HepG2 (cell line): ENCODE results near the gene C5orf15. TPM values are rescaled to one million over a fixed set of nuclear protein-coding genes. Genes with fewer than 3 reads are reported as not detected.

Experiments used
- ATF7 ChIP-seq, 2 experiments: fragments of 450-650 bp in 1 of 2; sonication (generic) in 1 of 2; formaldehyde crosslinking in 1 of 2; IDR thresholded peaks; 2 replicates each; pipeline versions ENCODE4 v1.4.0 to v1.6.1; 2016 to 2020; ENCODE audit warnings: antibody characterized with exemption in 1 of 2, mild to moderate bottlenecking in 1 of 2, missing genetic modification reagents in 1 of 2
- CAMTA2 ChIP-seq: sonication (generic); formaldehyde crosslinking; IDR thresholded peaks from 2 replicates; pipeline ENCODE4 v1.4.0; 2020; ENCODE audit warnings: mild to moderate bottlenecking, missing genetic modification reagents, borderline replicate concordance
- CSRNP1 ChIP-seq: sonication (generic); formaldehyde crosslinking; IDR thresholded peaks from 2 replicates; pipeline ENCODE4 v1.8.1; 2023; ENCODE audit warnings: mild to moderate bottlenecking, missing genetic modification reagents
- DDIT3 ChIP-seq: sonication (generic); formaldehyde crosslinking; IDR thresholded peaks from 2 replicates; pipeline ENCODE4 v1.4.0; 2020; ENCODE audit warnings: mild to moderate bottlenecking, missing genetic modification reagents
- ETV5 ChIP-seq: IDR thresholded peaks from 2 replicates; pipeline ENCODE4 v1.6.1; 2018; ENCODE audit warnings: missing biosample characterization, missing genetic modification reagents, inconsistent platforms, borderline replicate concordance
- GMEB1 ChIP-seq: sonication (generic); formaldehyde crosslinking; IDR thresholded peaks from 2 replicates; pipeline ENCODE4 v1.5.1; 2020; ENCODE audit warnings: missing genetic modification reagents, mild to moderate bottlenecking, borderline replicate concordance
- KAT2B ChIP-seq: fragments of 150-350 bp; IDR thresholded peaks from 2 replicates; pipeline ENCODE4 v1.6.1; 2014; ENCODE audit warnings: low read depth, low read length, borderline replicate concordance
- KDM3A ChIP-seq: IDR thresholded peaks from 2 replicates; pipeline ENCODE4 v1.6.1; 2018; ENCODE audit warnings: low read depth, missing compliant biosample characterization
- KMT2B ChIP-seq: IDR thresholded peaks from 2 replicates; pipeline ENCODE4 v1.6.1; 2016; ENCODE audit warnings: missing genetic modification reagents, missing compliant biosample characterization
- PBX2 ChIP-seq: IDR thresholded peaks from 2 replicates; pipeline ENCODE4 v1.6.1; 2016; ENCODE audit warnings: control low read depth
- POLR2A ChIP-seq, 2 experiments: IDR thresholded peaks; 2 replicates each; pipeline ENCODE4 v1.6.1; 2011; ENCODE audit warnings: low read depth in 2 of 2, low read length in 2 of 2, mild to moderate bottlenecking in 1 of 2, moderate library complexity in 1 of 2; ENCODE audit not compliant: insufficient read depth in 1 of 2
- RORA ChIP-seq: sonication (generic); formaldehyde crosslinking; IDR thresholded peaks from 2 replicates; pipeline ENCODE4 v1.5.0; 2020; ENCODE audit warnings: mild to moderate bottlenecking, missing genetic modification reagents, moderate library complexity
- SIN3A ChIP-seq: IDR thresholded peaks from 2 replicates; pipeline ENCODE4 v1.6.1; 2011; ENCODE audit warnings: low read depth, mild to moderate bottlenecking, control low read depth, low read length, borderline replicate concordance
- SIX1 ChIP-seq: sonication (generic); formaldehyde crosslinking; IDR thresholded peaks from 2 replicates; pipeline ENCODE4 v1.4.0; 2020; ENCODE audit warnings: missing genetic modification reagents, borderline replicate concordance
- ZFP37 ChIP-seq: sonication (generic); formaldehyde crosslinking; IDR thresholded peaks from 2 replicates; pipeline ENCODE4 v1.4.0; 2020; ENCODE audit warnings: missing genetic modification reagents, borderline replicate concordance
- ZNF225 ChIP-seq: sonication (generic); formaldehyde crosslinking; IDR thresholded peaks from 2 replicates; pipeline ENCODE4 v1.4.0; 2020; ENCODE audit warnings: mild to moderate bottlenecking, missing genetic modification reagents
- ZNF232 ChIP-seq: sonication (generic); formaldehyde crosslinking; IDR thresholded peaks from 2 replicates; pipeline ENCODE4 v1.4.0; 2020; ENCODE audit warnings: missing genetic modification reagents, borderline replicate concordance
- ZNF510 ChIP-seq: sonication (generic); formaldehyde crosslinking; IDR thresholded peaks from 2 replicates; pipeline ENCODE4 v1.4.0; 2020; ENCODE audit warnings: low read depth, mild to moderate bottlenecking, missing genetic modification reagents
- ZNF512B ChIP-seq: sonication (generic); formaldehyde crosslinking; IDR thresholded peaks from 2 replicates; pipeline ENCODE4 v1.5.1; 2020; ENCODE audit warnings: missing genetic modification reagents, mild to moderate bottlenecking, borderline replicate concordance
- ZNF564 ChIP-seq: sonication (generic); formaldehyde crosslinking; IDR thresholded peaks from 2 replicates; pipeline ENCODE4 v1.8.1; 2023; ENCODE audit warnings: mild to moderate bottlenecking, missing genetic modification reagents
- ZNF891 ChIP-seq: sonication (generic); formaldehyde crosslinking; IDR thresholded peaks from 2 replicates; pipeline ENCODE4 v1.5.0; 2020; ENCODE audit warnings: mild to moderate bottlenecking, missing genetic modification reagents
- polyA plus RNA-seq, 8 experiments: library from polyadenylated mRNA; depleted of rRNA in 3 of 8; stranded (reverse) in 7 of 8; unstranded in 1 of 8; fragments of >200 nt; fragmentation: Illumina TruSeq in 4 of 8; extraction: Trizol in 4 of 8; gene quantifications; 2 replicates each; pipeline versions ENCODE4 v1.2.1 to v1.2.3, GENCODE V29; 2011 to 2016; ENCODE audit warnings: low read depth in 4 of 8, missing spikeins in 1 of 8, mixed read lengths in 1 of 8; ENCODE audit not compliant: insufficient read depth in 1 of 8
- total RNA-seq, 5 experiments: library from RNA; depleted of rRNA; stranded (reverse); fragments of >200 nt; fragmentation: Illumina TruSeq; extraction: Trizol; gene quantifications; 2 replicates each; pipeline ENCODE4 v1.2.3, GENCODE V29; 2016; ENCODE audit warnings: low read depth in 1 of 5

Gene C5orf15
- total and polyA plus RNA-seq, 2 of the 13 experiments (the other 11 are each of a cell fraction or from before 2014, with no cell fraction given): 58.5 to 82.7 TPM

GRCh38 chr5:133968204-133968980 lies at the start of gene C5orf15 (continued):
- no peak for TF ChIP-seq ZNF512B
- no peak for TF ChIP-seq SIX1 (CRISPR knock-in tag)
- TF ChIP-seq ZNF232 (CRISPR knock-in tag): no peak
- 0 out of 2 replicates have a peak, but pooled peaks have one; percentile 64 for TF ChIP-seq ZNF564 (CRISPR knock-in tag)
- no peak for TF ChIP-seq CAMTA2 (CRISPR knock-in tag)
- TF ChIP-seq POLR2A (IDR thresholded peaks at IDR 0.05; ENCODE audit: insufficient read depth in 1 of 2, low read depth in 2 of 2, low read length in 2 of 2): peak; percentile 89 to 93
- peak; percentile 75 for TF ChIP-seq ZNF225 (CRISPR knock-in tag)
- peak; percentile 89 for TF ChIP-seq KMT2B (CRISPR knock-in tag)
- peak; percentile 74; the same call in 1 of the 2 replicates for TF ChIP-seq ETV5 (CRISPR knock-in tag)
- no peak for TF ChIP-seq PBX2 (CRISPR knock-in tag)
- no peak; the same call in 1 of the 2 replicates for TF ChIP-seq KDM3A (CRISPR knock-in tag)
- peak; percentile 73; the same call in 1 of the 2 replicates for TF ChIP-seq CSRNP1
- peak; percentile 34; the same call in 1 of the 2 replicates for TF ChIP-seq SIN3A
- peak; percentile 75; the same call in 1 of the 2 replicates for TF ChIP-seq ZNF510 (CRISPR knock-in tag)
- TF ChIP-seq GMEB1 (CRISPR knock-in tag): peak; percentile 100
- TF ChIP-seq ZNF891: peak; percentile 90
- TF ChIP-seq ATF7 (IDR thresholded peaks at IDR 0.05): peak; percentile 70
- TF ChIP-seq ATF7 (CRISPR knock-in tag; IDR thresholded peaks at IDR 0.05): peak; percentile 76; the same call in 1 of the 2 replicates
- TF ChIP-seq KAT2B: no peak
- TF ChIP-seq RORA: no peak
- no peak for TF ChIP-seq ZFP37 (CRISPR knock-in tag)
- no peak for TF ChIP-seq DDIT3
